Measurements from ENCODE around the gene DTX3. TPM values are rescaled to one million over a fixed set of nuclear protein-coding genes. Genes with fewer than 3 reads are reported as not detected.

The DTX3 gene
- total RNA-seq, 1 experiment from 2014 or later, result 57.0 TPM

GRCh38 chr12:57657744-57658143, 53.1 kb downstream of the DTX3 start:
- ChIA-PET CTCF (interaction anchor here (0.9 kb wide), 1 partner anchor 25 kb away, joined by 3 read pairs; the partner anchor contains the start of gene B4GALNT1), POLR2A (interaction anchor here (0.7 kb wide), 1 partner anchor 37 kb away, joined by 4 read pairs; no protein-coding TSS in a partner anchor)
- DNase-seq (ENCODE audit: low spot score) (no peak), ATAC-seq (no peak)
- TF ChIP-seq MXD4 (CRISPR knock-in tag; IDR thresholded peaks at IDR 0.05; ENCODE audit: borderline replicate concordance), result no peak
- no peak for TF ChIP-seq ZBTB43 (CRISPR knock-in tag; IDR thresholded peaks at IDR 0.05)
- no peak for TF ChIP-seq RELA (CRISPR knock-in tag; IDR thresholded peaks at IDR 0.05; ENCODE audit: borderline replicate concordance)
- TF ChIP-seq NFYB (CRISPR knock-in tag; conservative IDR thresholded peaks at IDR 0.05; ENCODE audit: low read depth), result no peak
- no peak for TF ChIP-seq GRHL2 (CRISPR knock-in tag; IDR thresholded peaks at IDR 0.05; ENCODE audit: insufficient replicate concordance, severe bottlenecking)
- no peak for TF ChIP-seq RORB (CRISPR knock-in tag; IDR thresholded peaks at IDR 0.05)
- TF ChIP-seq ZNF425 (CRISPR knock-in tag; conservative IDR thresholded peaks at IDR 0.05), result no peak
- H3K9me3 Mint-ChIP-seq, result peaks cover 72% of the 10 kb centered on the region
- no peak overlapping the region for H3K4me3 Mint-ChIP-seq
- H3K4me1 Mint-ChIP-seq, result no peaks in the 10 kb centered on the region
- peaks cover 29% of the 10 kb centered on the region for H3K36me3 Mint-ChIP-seq
- H3K27me3 Mint-ChIP-seq (ENCODE audit: low read depth), result peaks cover 53% of the 10 kb centered on the region
- no peak overlapping the region for H3K27ac Mint-ChIP-seq

GRCh38 chr12:57658890-57659289, 54.3 kb downstream of the DTX3 start:
- no peak for TF ChIP-seq IRF2 (CRISPR knock-in tag; IDR thresholded peaks at IDR 0.05; ENCODE audit: borderline replicate concordance, low read depth)
- no peak for TF ChIP-seq ZNF219 (CRISPR knock-in tag; IDR thresholded peaks at IDR 0.05; ENCODE audit: borderline replicate concordance)
- no peak for TF ChIP-seq ZNF281 (CRISPR knock-in tag; IDR thresholded peaks at IDR 0.05)
- no peak for TF ChIP-seq ZNF512 (CRISPR knock-in tag; IDR thresholded peaks at IDR 0.05; ENCODE audit: borderline replicate concordance)
- TF ChIP-seq CDX4 (CRISPR knock-in tag; IDR thresholded peaks at IDR 0.05; ENCODE audit: borderline replicate concordance), result no peak
- Mint-ChIP-seq H3K36me3 (peaks cover 27% of the 10 kb centered on the region), H3K9me3 (peaks cover 79% of the 10 kb centered on the region), H3K27ac (no peak overlapping the region), H3K4me1 (no peaks in the 10 kb centered on the region), H3K4me3 (no peak overlapping the region), H3K27me3 (ENCODE audit: low read depth) (peaks cover 56% of the 10 kb centered on the region)
- no peak for ATAC-seq
- ChIA-PET CTCF (no interaction called here), POLR2A (no interaction called here)
- no peak for DNase-seq (ENCODE audit: low spot score)

Other genes with a start within 250 kb of the DTX3 start
- 34.7 to 39.8 TPM (median 37.5 TPM) in 3 replicates for gene R3HDM2, start 173.8 kb upstream of the DTX3 start, total RNA-seq (2021)
- 0.09 to 0.20 TPM (median 0.16 TPM) in 3 replicates for gene INHBC, start 170.0 kb upstream of the DTX3 start, total RNA-seq (2021)
- 3.2 to 5.0 TPM (median 3.3 TPM) in 3 replicates for gene INHBE, start 149.5 kb upstream of the DTX3 start, total RNA-seq (2021)
- gene GLI1, start 145.0 kb upstream of the DTX3 start, total RNA-seq (2021), result 16.2 to 19.1 TPM (median 16.7 TPM) in 3 replicates
- gene ARHGAP9, start 125.0 kb upstream of the DTX3 start, total RNA-seq (2021), result 3.6 to 3.9 TPM (median 3.8 TPM) in 3 replicates
- 283 to 367 TPM (median 314 TPM) in 3 replicates for gene MARS1, start 116.8 kb upstream of the DTX3 start, total RNA-seq (2021)
- gene DDIT3, start 84.3 kb upstream of the DTX3 start, total RNA-seq (2021), result 3.4 to 5.3 TPM (median 3.9 TPM) in 3 replicates
- 46.3 to 59.4 TPM (median 56.2 TPM) in 3 replicates for gene MBD6, start 82.0 kb upstream of the DTX3 start, total RNA-seq (2021)
- gene DCTN2, start 57.6 kb upstream of the DTX3 start, total RNA-seq (2021), result 93.5 to 94.4 TPM (median 94.4 TPM) in 3 replicates
- gene KIF5A, start 54.8 kb upstream of the DTX3 start, total RNA-seq (2021), result 15.9 to 17.9 TPM (median 16.1 TPM) in 3 replicates
- gene PIP4K2C, start 13.6 kb upstream of the DTX3 start, total RNA-seq (2021), result 25.4 to 26.9 TPM (median 25.8 TPM) in 3 replicates
- 11.9 to 19.0 TPM (median 17.2 TPM) in 3 replicates for gene ARHGEF25, start 6.6 kb downstream of the DTX3 start, total RNA-seq (2021)
- 0.46 to 1.2 TPM (median 1.2 TPM) in 3 replicates for gene B4GALNT1, start 28.4 kb downstream of the DTX3 start, total RNA-seq (2021)
- 77.5 to 93.9 TPM (median 93.1 TPM) in 3 replicates for gene OS9, start 89.3 kb downstream of the DTX3 start, total RNA-seq (2021)
- 2.0 to 2.7 TPM (median 2.3 TPM) in 3 replicates for gene AGAP2, start 133.9 kb downstream of the DTX3 start, total RNA-seq (2021)
- 9.9 to 18.6 TPM (median 18.4 TPM) in 3 replicates for gene TSPAN31, start 140.2 kb downstream of the DTX3 start, total RNA-seq (2021)
- gene CDK4, start 147.5 kb downstream of the DTX3 start, total RNA-seq (2021), result 125 to 152 TPM (median 145 TPM) in 3 replicates
- gene MARCHF9, start 150.3 kb downstream of the DTX3 start, total RNA-seq (2021), result 6.2 to 9.6 TPM (median 9.2 TPM) in 3 replicates
- gene CYP27B1, start 162.3 kb downstream of the DTX3 start, total RNA-seq (2021), result 2.1 to 3.2 TPM (median 2.8 TPM) in 3 replicates
- gene METTL1, start 167.3 kb downstream of the DTX3 start, total RNA-seq (2021), result 25.5 to 31.7 TPM (median 28.6 TPM) in 3 replicates
- 3.2 to 3.8 TPM (median 3.3 TPM) in 3 replicates for gene EEF1AKMT3, start 167.8 kb downstream of the DTX3 start, total RNA-seq (2021)
- gene TSFM, start 178.0 kb downstream of the DTX3 start, total RNA-seq (2021), result 48.6 to 49.5 TPM (median 48.7 TPM) in 3 replicates
- 0.42 to 0.78 TPM (median 0.57 TPM) in 3 replicates for gene AVIL, start 213.9 kb downstream of the DTX3 start, total RNA-seq (2021)
- 97.0 to 122 TPM (median 101 TPM) in 3 replicates for gene CTDSP2, start 241.9 kb downstream of the DTX3 start, total RNA-seq (2021)